H1 (cell line): ENCODE data around the gene YIF1A. TPM values are rescaled to one million over a fixed set of nuclear protein-coding genes. Genes with fewer than 3 reads are reported as not detected.
A peak's percentile ranks its signal among the peaks of the same experiment; 100 is the strongest.

Source experiments
- BCL11A ChIP-seq, 2 experiments: IDR thresholded peaks; one replicate each; pipeline ENCODE4 v1.6.1; 2011; ENCODE audit warnings: low read depth in 2 of 2, low read length in 2 of 2, mild to moderate bottlenecking in 2 of 2
- CHD1 ChIP-seq: IDR thresholded peaks from 2 replicates; pipeline ENCODE4 v1.6.1; 2012; ENCODE audit warnings: low read depth, low read length, improper control_type of control experiment
- CTBP2 ChIP-seq: IDR thresholded peaks from 2 replicates; pipeline ENCODE4 v1.7.0; 2011; ENCODE audit warnings: borderline replicate concordance, mild to moderate bottlenecking, moderate library complexity, mixed read lengths, low read length; ENCODE audit not compliant: insufficient read depth, insufficient read length
- E2F6 ChIP-seq: IDR thresholded peaks from 2 replicates; pipeline ENCODE4 v1.6.1; 2012; ENCODE audit warnings: inconsistent platforms
- EGR1 ChIP-seq: IDR thresholded peaks from 2 replicates; pipeline ENCODE4 v1.6.1; 2011; ENCODE audit warnings: low read depth, low read length, borderline replicate concordance
- HDAC2 ChIP-seq, 2 experiments: fragments of 300-600 bp in 1 of 2; sonication (generic) in 1 of 2; IDR thresholded peaks; 2 replicates each; pipeline ENCODE4 v1.6.1; 2011 to 2012; ENCODE audit warnings: low read depth in 2 of 2, low read length in 2 of 2, mild to moderate bottlenecking in 2 of 2, moderate library complexity in 2 of 2, borderline replicate concordance in 1 of 2, inconsistent platforms in 1 of 2
- KDM4A ChIP-seq: IDR thresholded peaks from one replicate; pipeline ENCODE4 v1.7.1; 2012; ENCODE audit warnings: low read depth, mild to moderate bottlenecking, moderate library complexity, low read length, inconsistent platforms; ENCODE audit not compliant: severe bottlenecking
- NRF1 ChIP-seq: IDR thresholded peaks from 2 replicates; pipeline ENCODE4 v1.6.1; 2011; ENCODE audit warnings: mild to moderate bottlenecking, low read depth, low read length, improper control_type of control experiment
- POLR2A ChIP-seq, 2 experiments: IDR thresholded peaks; 1 replicate in 1 of 2; 2 replicates in 1 of 2; pipeline ENCODE4 v1.6.1; 2011; ENCODE audit warnings: low read depth in 2 of 2, low read length in 2 of 2, mild to moderate bottlenecking in 2 of 2; ENCODE audit errors: control extremely low read depth in 1 of 2
- SAP30 ChIP-seq: fragments of 300-600 bp; sonication (generic); IDR thresholded peaks from 2 replicates; pipeline ENCODE4 v1.7.1; 2012; ENCODE audit warnings: low read length, moderate library complexity, mild to moderate bottlenecking, inconsistent platforms; ENCODE audit not compliant: insufficient read depth, insufficient replicate concordance
- SP2 ChIP-seq: IDR thresholded peaks from 2 replicates; pipeline ENCODE4 v1.6.1; 2012; ENCODE audit warnings: mild to moderate bottlenecking, low read length, inconsistent platforms
- SP4 ChIP-seq: IDR thresholded peaks from 2 replicates; pipeline ENCODE4 v1.6.1; 2012; ENCODE audit warnings: low read length, inconsistent platforms
- TAF1 ChIP-seq: IDR thresholded peaks from 2 replicates; pipeline ENCODE4 v1.6.1; 2011; ENCODE audit warnings: mild to moderate bottlenecking, low read depth, low read length
- TAF7 ChIP-seq: optimal IDR thresholded peaks from 2 replicates; pipeline ENCODE3; 2011; ENCODE audit warnings: low read depth, mild to moderate bottlenecking, inconsistent platforms, low read length, moderate library complexity, borderline replicate concordance
- TBP ChIP-seq: IDR thresholded peaks from 2 replicates; pipeline ENCODE4 v1.6.1; 2011; ENCODE audit warnings: low read depth, low read length, improper control_type of control experiment
- TCF12 ChIP-seq: IDR thresholded peaks from 2 replicates; pipeline ENCODE4 v1.6.1; 2011; ENCODE audit warnings: low read depth, mild to moderate bottlenecking, low read length
- YY1 ChIP-seq: IDR thresholded peaks from 2 replicates; pipeline ENCODE4 v1.6.1; 2011; ENCODE audit warnings: low read depth, mild to moderate bottlenecking, low read length
- polyA plus RNA-seq, 7 experiments: library from polyadenylated mRNA; depleted of rRNA in 3 of 7; stranded (reverse) in 5 of 7; unstranded in 2 of 7; fragments of >200 nt in 5 of 7; fragments of 200-250 nt in 2 of 7; gene quantifications; 1 replicate in 5 of 7; 2 replicates in 1 of 7; 4 replicates in 1 of 7; pipeline versions ENCODE4 v1.2.1 to v1.2.3, GENCODE V29; 2011 to 2013; ENCODE audit warnings: missing spikeins in 2 of 7, mixed read lengths in 2 of 7
- total RNA-seq: library from RNA; stranded (reverse); fragmentation: NEBNext Ultra II Directional; extraction: Animal tissue kit (Norgen Biotek cat#: 25700); gene quantifications from 2 replicates; pipeline ENCODE4 v1.2.1, GENCODE V29; 2021

Gene YIF1A
- total and polyA plus RNA-seq, 2 of the 8 experiments (the other 6 are each of a cell fraction or from before 2014, with no cell fraction given), result 70.1 to 178 TPM

DNA sequence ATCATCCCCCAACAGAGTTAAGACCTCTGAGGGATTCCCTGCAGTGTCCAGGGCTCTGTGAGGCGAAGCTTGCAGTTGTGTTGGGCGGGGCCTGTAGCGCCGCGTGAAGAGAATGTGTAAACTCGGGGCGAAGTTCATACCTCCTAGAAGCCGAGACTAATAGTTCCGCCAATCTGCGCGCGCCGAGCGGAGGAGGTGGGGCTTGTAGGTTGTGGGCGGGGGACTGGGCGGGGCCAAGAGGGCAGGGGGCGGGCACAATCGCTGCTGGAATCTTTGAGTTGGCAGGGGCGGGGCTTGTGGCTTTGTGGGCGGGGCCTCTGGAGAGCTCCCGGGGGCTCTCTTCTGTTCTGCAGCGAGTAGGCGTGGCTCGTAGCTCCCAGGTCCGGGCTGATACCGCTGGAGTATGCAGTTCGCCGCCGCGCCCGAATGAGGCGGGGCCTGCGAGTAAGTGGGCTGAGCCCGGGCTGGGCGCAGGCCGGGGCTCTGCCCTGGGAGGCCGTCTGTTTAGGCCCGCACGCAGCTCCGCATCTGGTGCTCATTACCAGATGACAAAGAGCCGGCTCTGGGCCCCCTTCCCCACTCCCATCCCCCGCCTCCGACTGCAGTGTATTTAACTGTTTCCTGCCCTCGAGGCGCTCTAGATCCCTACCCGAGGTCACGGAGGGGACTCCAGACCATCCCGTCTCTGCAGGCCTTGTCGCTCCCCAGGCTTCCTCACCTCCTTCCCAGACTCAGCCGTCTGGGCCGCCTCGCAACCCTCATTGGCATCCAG is 23.8 kb upstream of the YIF1A start (continued):
- TF ChIP-seq E2F6 (peak; percentile 44), NRF1 (no peak), BCL11A (IDR thresholded peaks at IDR 0.05; ENCODE audit: low read depth in 2 of 2, low read length in 2 of 2) (no peak), HDAC2 (IDR thresholded peaks at IDR 0.05; ENCODE audit: borderline replicate concordance in 1 of 2, low read depth in 2 of 2, low read length in 2 of 2) (peak in 1 of 2 experiments; percentile 41; a peak in 2 of 4 replicates), TAF1 (peak; percentile 55), SAP30 (no peak), EGR1 (no peak), CTBP2 (no peak), KDM4A (no peak), POLR2A (IDR thresholded peaks at IDR 0.05; ENCODE audit: control extremely low read depth in 1 of 2, low read depth in 2 of 2, low read length in 2 of 2) (peak in 1 of 2 experiments; percentile 66; a peak in 2 of 3 replicates), TCF12 (no peak), SP2 (no peak), TAF7 (no peak), TBP (0 out of 2 replicates have a peak, but pooled peaks have one; percentile 20), YY1 (0 out of 2 replicates have a peak, but pooled peaks have one; percentile 7), CHD1 (no peak), SP4 (no peak)
